ENCODE results near the gene CLIC5.

Gene CLIC5

DNA sequence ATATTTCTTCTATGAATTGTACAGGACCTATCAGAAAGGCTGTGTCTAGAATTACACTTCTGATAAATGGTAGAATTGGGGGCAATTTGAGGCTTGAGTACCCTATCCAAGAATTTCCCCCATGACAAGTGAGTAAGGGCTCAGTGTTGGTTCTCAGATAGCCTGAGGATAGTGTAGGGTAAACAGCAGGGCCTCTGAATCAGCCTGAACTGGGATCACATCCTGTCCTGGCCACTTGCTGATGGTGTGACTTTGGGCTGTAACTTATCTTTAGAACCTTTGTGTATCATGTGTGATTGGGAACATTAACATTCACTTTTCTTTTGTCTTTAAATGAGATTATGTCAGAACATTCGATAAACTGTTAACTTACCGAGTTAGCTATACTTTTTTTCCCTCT, 151.0 kb downstream of the CLIC5 start:
- Histone ChIP-seq H3K9me3 (ENCODE audit: control insufficient read depth in 2 of 2, low read length in 2 of 2) (no peaks in the 10 kb centered on the region), H3K9ac (ENCODE audit: low read depth in 1 of 2, low read length in 2 of 2) (no peak overlapping the region), H3K36me3 (ENCODE audit: control insufficient read depth in 2 of 2, insufficient read depth in 2 of 2, low read length in 2 of 2) (no peaks in the 10 kb centered on the region), H3K4me3 (ENCODE audit: low read length in 2 of 2) (no peak overlapping the region), H3K27me3 (ENCODE audit: control insufficient read depth in 2 of 2, insufficient read depth in 2 of 2, low read length in 2 of 2) (no peaks in the 10 kb centered on the region), H3K4me1 (ENCODE audit: control insufficient read depth in 2 of 2, insufficient read depth in 2 of 2, low read length in 2 of 2) (no peaks in the 10 kb centered on the region), H3K27ac (ENCODE audit: low read depth in 2 of 2, low read length in 2 of 2) (no peak overlapping the region)

DNA sequence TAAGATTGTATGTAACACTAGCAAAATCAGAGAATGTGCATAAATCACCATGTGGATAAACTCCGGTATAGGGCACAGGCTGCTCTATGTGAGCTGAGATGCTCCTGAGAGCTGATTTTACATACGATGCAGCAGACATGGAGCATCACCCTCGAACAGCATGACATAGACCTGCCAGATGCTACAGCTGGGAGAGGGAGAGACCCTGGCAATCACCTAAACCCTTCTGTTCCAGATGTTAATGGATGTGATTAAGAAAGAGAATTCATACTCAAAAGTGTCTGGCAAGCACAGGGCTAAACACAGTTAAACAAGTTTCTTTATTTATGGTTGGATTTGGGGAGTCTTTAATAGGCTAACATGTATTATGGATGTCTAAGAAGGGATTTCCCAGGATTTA, 157.0 kb downstream of the CLIC5 start:
- Histone ChIP-seq H3K9ac (ENCODE audit: low read depth in 1 of 2, low read length in 2 of 2) (no peak overlapping the region), H3K4me3 (ENCODE audit: low read length in 2 of 2) (no peak overlapping the region), H3K36me3 (ENCODE audit: control insufficient read depth in 2 of 2, insufficient read depth in 2 of 2, low read length in 2 of 2) (no peaks in the 10 kb centered on the region), H3K27ac (ENCODE audit: low read depth in 2 of 2, low read length in 2 of 2) (no peak overlapping the region), H3K4me1 (ENCODE audit: control insufficient read depth in 2 of 2, insufficient read depth in 2 of 2, low read length in 2 of 2) (no peaks in the 10 kb centered on the region), H3K9me3 (ENCODE audit: control insufficient read depth in 2 of 2, low read length in 2 of 2) (no peaks in the 10 kb centered on the region), H3K27me3 (ENCODE audit: control insufficient read depth in 2 of 2, insufficient read depth in 2 of 2, low read length in 2 of 2) (no peaks in the 10 kb centered on the region)

DNA sequence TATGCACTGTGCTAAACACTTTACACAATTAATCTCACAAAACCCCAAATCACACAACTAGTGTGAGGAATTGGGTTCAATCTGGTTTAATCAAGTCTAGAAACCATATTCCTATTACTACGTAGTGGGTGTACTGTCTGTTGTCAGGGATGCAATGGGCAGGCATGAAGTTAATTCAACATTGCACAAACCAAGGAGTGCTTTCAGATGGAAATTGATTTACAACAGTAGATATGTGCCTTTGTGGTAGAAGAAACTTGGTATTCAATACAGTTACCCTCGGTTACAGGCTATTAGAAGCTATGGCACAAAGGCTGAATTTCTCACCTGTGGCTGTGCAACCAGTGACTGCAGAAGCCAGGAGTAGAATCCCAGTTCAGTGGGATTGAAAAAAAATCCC, 157.8 kb downstream of the CLIC5 start:
- Histone ChIP-seq H3K4me1 (ENCODE audit: control insufficient read depth in 2 of 2, insufficient read depth in 2 of 2, low read length in 2 of 2) (no peaks in the 10 kb centered on the region), H3K4me3 (ENCODE audit: low read length in 2 of 2) (no peak overlapping the region), H3K36me3 (ENCODE audit: control insufficient read depth in 2 of 2, insufficient read depth in 2 of 2, low read length in 2 of 2) (no peaks in the 10 kb centered on the region), H3K27ac (ENCODE audit: low read depth in 2 of 2, low read length in 2 of 2) (no peak overlapping the region), H3K9me3 (ENCODE audit: control insufficient read depth in 2 of 2, low read length in 2 of 2) (no peaks in the 10 kb centered on the region), H3K9ac (ENCODE audit: low read depth in 1 of 2, low read length in 2 of 2) (no peak overlapping the region), H3K27me3 (ENCODE audit: control insufficient read depth in 2 of 2, insufficient read depth in 2 of 2, low read length in 2 of 2) (peaks cover 0 to 3% of the 10 kb centered on the region in 2 donors)

DNA sequence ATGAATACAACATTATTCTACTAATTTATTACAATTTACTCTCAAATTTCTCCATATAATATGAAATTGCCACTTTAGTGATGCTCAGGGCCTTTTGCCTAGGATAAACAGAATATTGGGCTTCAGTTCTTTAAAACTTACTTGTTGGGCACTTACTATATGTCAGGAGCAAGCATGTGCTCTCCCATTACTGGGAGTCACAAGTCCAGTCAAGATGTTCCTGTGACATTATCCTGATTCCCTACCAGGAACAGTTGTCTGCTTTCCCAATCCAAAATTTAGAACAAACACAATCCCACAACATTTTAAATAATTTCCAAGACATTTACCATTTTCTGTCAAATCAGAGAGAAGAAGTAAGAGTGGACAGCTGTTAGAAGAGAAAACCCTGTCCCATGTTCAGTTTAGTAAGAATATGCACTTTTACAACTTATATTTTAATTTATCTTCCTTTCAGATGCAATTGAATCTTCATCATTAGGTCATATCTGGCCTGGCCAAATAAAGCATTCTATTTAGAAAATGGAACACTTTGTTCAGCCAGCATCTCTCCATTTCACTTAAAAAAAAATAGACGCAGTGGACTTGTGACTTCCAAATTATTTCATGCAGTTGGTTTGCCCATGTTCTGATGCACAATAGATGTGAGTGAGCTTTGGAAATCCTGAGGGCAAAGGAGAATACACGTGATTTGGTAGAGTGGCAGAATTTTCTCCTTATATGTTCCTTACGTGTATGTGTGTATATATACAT, 159.8 kb downstream of the CLIC5 start:
- Histone ChIP-seq H3K27ac (ENCODE audit: low read depth in 2 of 2, low read length in 2 of 2) (no peak overlapping the region), H3K4me1 (ENCODE audit: control insufficient read depth in 2 of 2, insufficient read depth in 2 of 2, low read length in 2 of 2) (no peaks in the 10 kb centered on the region), H3K4me3 (ENCODE audit: low read length in 2 of 2) (no peak overlapping the region)

DNA sequence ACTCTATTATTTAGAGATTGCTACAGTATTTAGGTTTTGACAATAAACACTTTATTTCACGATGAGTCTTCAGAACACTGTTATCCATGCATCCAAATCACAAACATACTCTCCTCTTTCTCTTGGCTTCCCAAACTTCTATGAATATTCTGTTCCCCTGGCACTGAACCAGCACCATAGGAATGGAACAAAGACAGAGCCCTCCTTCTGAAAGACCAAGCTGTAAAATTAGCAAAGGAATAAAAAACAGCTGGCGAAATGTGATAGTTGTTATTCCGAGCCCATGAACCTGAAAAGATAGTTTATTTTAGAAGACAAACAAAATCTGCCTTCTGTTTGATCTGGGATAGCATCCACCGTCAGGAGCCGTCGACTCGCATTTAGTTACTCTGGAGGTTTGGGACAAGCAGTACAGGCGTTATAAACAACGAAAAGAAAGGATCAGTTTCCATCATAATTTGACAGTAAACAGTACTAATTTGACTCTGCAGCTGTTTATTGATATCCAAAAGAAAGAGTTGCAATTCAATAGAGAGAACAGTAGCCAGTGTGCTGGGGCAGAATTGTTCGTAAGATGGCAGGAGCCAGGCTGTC, 161.4 kb downstream of the CLIC5 start:
- peaks cover 0 to 3% of the 10 kb centered on the region in 2 donors for H3K27me3 ChIP-seq (ENCODE audit: control insufficient read depth in 2 of 2, insufficient read depth in 2 of 2, low read length in 2 of 2)
- H3K27ac ChIP-seq (ENCODE audit: low read depth in 2 of 2, low read length in 2 of 2) = no peak overlapping the region
- H3K36me3 ChIP-seq (ENCODE audit: control insufficient read depth in 2 of 2, insufficient read depth in 2 of 2, low read length in 2 of 2) = no peaks in the 10 kb centered on the region
- H3K4me1 ChIP-seq (ENCODE audit: control insufficient read depth in 2 of 2, insufficient read depth in 2 of 2, low read length in 2 of 2) = no peaks in the 10 kb centered on the region
- no peak overlapping the region for H3K9ac ChIP-seq (ENCODE audit: low read depth in 1 of 2, low read length in 2 of 2)
- H3K4me3 ChIP-seq (ENCODE audit: low read length in 2 of 2) = no peak overlapping the region
- H3K9me3 ChIP-seq (ENCODE audit: control insufficient read depth in 2 of 2, low read length in 2 of 2) = no peaks in the 10 kb centered on the region

More for the DNA sequence above, 159.8 kb downstream of the CLIC5 start:
- no peaks in the 10 kb centered on the region for H3K36me3 ChIP-seq (ENCODE audit: control insufficient read depth in 2 of 2, insufficient read depth in 2 of 2, low read length in 2 of 2)
- H3K9ac ChIP-seq (ENCODE audit: low read depth in 1 of 2, low read length in 2 of 2) = no peak overlapping the region
- no peaks in the 10 kb centered on the region for H3K9me3 ChIP-seq (ENCODE audit: control insufficient read depth in 2 of 2, low read length in 2 of 2)
- H3K27me3 ChIP-seq (ENCODE audit: control insufficient read depth in 2 of 2, insufficient read depth in 2 of 2, low read length in 2 of 2) = peaks cover 0 to 3% of the 10 kb centered on the region in 2 donors

DNA sequence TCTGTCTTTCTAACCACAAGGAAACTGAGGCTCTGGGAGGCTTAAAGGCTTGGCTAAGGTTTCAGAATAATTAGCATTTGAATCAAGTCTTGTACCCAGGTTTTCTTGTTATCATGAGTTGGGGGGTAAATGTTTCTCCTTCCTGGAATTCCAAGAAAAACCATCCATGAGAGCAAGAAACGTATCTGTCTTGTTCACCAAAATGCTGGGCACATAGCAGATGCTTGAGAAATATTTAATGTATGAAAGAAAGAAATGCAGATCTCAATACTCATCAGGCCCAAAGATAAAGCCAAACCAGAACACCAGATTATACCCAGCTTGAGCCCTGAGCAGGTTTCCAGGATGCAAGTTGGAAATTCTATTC, 164.6 kb downstream of the CLIC5 start:
- no peak overlapping the region for H3K9ac ChIP-seq (ENCODE audit: low read depth in 1 of 2, low read length in 2 of 2)
- no peaks in the 10 kb centered on the region for H3K36me3 ChIP-seq (ENCODE audit: control insufficient read depth in 2 of 2, insufficient read depth in 2 of 2, low read length in 2 of 2)
- H3K9me3 ChIP-seq (ENCODE audit: control insufficient read depth in 2 of 2, low read length in 2 of 2) = no peaks in the 10 kb centered on the region
- H3K27ac ChIP-seq (ENCODE audit: low read depth in 2 of 2, low read length in 2 of 2) = no peak overlapping the region
- peaks cover 0 to 3% of the 10 kb centered on the region in 2 donors for H3K27me3 ChIP-seq (ENCODE audit: control insufficient read depth in 2 of 2, insufficient read depth in 2 of 2, low read length in 2 of 2)
- no peaks in the 10 kb centered on the region for H3K4me1 ChIP-seq (ENCODE audit: control insufficient read depth in 2 of 2, insufficient read depth in 2 of 2, low read length in 2 of 2)
- H3K4me3 ChIP-seq (ENCODE audit: low read length in 2 of 2) = no peak overlapping the region

DNA sequence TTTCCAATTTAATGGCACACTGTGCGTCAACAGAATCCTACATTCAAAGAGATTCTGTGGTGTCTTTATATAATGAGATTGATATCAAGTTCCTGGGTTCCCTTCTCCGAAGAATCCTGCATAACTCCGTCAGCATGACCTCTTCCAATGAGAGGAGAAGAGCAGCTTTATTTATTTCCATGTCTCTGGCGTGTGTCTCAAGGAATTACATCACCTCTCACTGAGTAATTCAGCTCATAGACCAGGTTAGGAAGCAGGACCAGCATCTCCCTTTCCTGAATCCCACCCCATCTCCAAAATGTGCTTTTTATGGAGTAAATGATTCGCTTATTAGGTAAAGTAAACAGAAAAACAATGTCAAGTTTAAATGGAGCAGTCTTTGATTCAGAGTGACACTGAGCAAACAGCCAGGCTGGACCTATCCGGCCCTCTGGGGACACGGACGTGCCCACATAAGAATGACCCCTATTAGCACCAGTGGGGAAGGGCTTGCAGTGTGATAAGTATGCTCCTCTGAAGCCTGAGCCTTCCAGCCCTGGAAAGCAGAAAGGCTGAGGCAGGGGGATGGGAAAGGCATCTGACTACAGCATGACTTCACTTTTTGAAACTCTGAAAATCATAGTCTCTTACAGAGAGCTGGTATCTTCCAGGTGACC, 165.2 kb downstream of the CLIC5 start:
- Histone ChIP-seq H3K4me3 (ENCODE audit: low read length in 2 of 2) (no peak overlapping the region), H3K4me1 (ENCODE audit: control insufficient read depth in 2 of 2, insufficient read depth in 2 of 2, low read length in 2 of 2) (no peaks in the 10 kb centered on the region), H3K9ac (ENCODE audit: low read depth in 1 of 2, low read length in 2 of 2) (no peak overlapping the region), H3K27me3 (ENCODE audit: control insufficient read depth in 2 of 2, insufficient read depth in 2 of 2, low read length in 2 of 2) (peaks cover 0 to 3% of the 10 kb centered on the region in 2 donors), H3K27ac (ENCODE audit: low read depth in 2 of 2, low read length in 2 of 2) (no peak overlapping the region), H3K36me3 (ENCODE audit: control insufficient read depth in 2 of 2, insufficient read depth in 2 of 2, low read length in 2 of 2) (no peaks in the 10 kb centered on the region), H3K9me3 (ENCODE audit: control insufficient read depth in 2 of 2, low read length in 2 of 2) (no peaks in the 10 kb centered on the region)

DNA sequence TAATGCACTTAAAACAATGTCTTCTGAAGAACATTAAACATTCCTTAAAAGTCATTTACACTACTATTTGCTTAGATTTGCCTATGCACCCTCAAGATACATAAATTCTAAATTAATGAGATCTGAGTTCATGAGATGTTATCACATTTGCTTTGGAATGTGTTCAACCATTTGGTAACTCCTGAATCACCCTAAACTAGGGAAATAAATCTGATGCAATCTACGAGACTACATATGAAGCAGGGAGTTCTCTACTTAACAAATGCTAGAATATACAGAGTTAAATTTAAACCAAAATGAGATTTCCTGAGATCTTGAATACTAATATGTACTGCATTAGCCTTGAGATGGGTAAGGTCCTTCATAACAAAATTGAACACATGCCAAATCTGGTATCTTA, 170.1 kb downstream of the CLIC5 start:
- H3K4me3 ChIP-seq (ENCODE audit: low read length in 2 of 2) = no peak overlapping the region
- H3K27ac ChIP-seq (ENCODE audit: low read depth in 2 of 2, low read length in 2 of 2) = no peak overlapping the region
- H3K9me3 ChIP-seq (ENCODE audit: control insufficient read depth in 2 of 2, low read length in 2 of 2) = no peaks in the 10 kb centered on the region
- no peaks in the 10 kb centered on the region for H3K4me1 ChIP-seq (ENCODE audit: control insufficient read depth in 2 of 2, insufficient read depth in 2 of 2, low read length in 2 of 2)
- H3K9ac ChIP-seq (ENCODE audit: low read depth in 1 of 2, low read length in 2 of 2) = no peak overlapping the region
- no peaks in the 10 kb centered on the region for H3K27me3 ChIP-seq (ENCODE audit: control insufficient read depth in 2 of 2, insufficient read depth in 2 of 2, low read length in 2 of 2)
- no peaks in the 10 kb centered on the region for H3K36me3 ChIP-seq (ENCODE audit: control insufficient read depth in 2 of 2, insufficient read depth in 2 of 2, low read length in 2 of 2)

DNA sequence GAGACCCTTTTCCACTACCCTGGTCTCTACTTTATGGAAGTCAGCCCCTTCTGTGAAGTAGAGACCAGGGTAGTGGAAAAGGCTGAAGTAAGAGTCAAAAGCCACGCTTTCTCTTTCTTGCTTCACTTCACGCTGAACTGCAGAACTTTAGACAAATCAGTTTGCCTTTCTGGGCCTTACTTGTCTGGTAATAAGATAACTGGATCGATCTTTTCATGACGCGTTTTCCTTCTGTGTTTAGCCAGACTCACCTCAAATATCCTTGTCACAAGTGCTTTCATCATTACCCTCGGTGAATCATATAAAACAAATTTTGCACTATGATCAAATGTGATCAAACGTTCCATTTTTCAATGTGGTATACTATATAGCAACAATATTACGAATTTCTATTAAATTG, 170.7 kb downstream of the CLIC5 start:
- Histone ChIP-seq H3K9ac (ENCODE audit: low read depth in 1 of 2, low read length in 2 of 2) (no peak overlapping the region), H3K27ac (ENCODE audit: low read depth in 2 of 2, low read length in 2 of 2) (no peak overlapping the region), H3K4me1 (ENCODE audit: control insufficient read depth in 2 of 2, insufficient read depth in 2 of 2, low read length in 2 of 2) (no peaks in the 10 kb centered on the region), H3K4me3 (ENCODE audit: low read length in 2 of 2) (no peak overlapping the region), H3K36me3 (ENCODE audit: control insufficient read depth in 2 of 2, insufficient read depth in 2 of 2, low read length in 2 of 2) (no peaks in the 10 kb centered on the region), H3K9me3 (ENCODE audit: control insufficient read depth in 2 of 2, low read length in 2 of 2) (no peaks in the 10 kb centered on the region), H3K27me3 (ENCODE audit: control insufficient read depth in 2 of 2, insufficient read depth in 2 of 2, low read length in 2 of 2) (no peaks in the 10 kb centered on the region)

DNA sequence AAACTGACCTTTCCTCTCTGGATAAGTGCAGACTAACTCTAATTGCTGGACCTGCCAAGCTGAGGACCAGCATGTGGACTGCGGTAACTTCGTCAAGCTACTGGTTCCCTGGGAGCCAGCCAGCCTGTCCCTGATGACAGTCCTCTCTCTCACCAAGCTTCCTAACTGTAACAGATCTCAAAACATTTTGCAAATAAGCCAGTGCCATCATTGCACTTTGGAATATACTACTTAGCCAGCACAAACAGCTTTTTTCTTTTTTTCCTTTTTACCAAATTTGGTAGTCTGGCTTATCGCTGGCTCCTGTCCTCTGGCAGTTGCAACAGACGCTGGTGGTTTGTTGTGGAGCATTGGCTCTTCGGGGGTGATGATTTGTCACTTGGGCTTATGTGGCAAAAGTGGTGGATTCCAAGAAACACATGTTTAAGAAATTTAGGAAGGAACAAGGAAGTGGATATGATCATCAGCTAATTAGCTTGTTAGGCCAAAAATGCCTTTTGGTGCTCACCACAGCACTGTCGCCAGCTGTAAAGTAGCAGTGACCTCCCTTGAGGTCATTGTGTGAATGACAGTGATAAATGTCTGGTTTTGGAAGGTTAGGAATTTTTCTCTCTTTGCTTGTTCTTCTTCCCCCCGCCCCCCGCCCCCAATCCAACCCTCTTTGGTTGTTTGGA, 171.7 kb downstream of the CLIC5 start:
- Histone ChIP-seq H3K36me3 (ENCODE audit: control insufficient read depth in 2 of 2, insufficient read depth in 2 of 2, low read length in 2 of 2) (no peaks in the 10 kb centered on the region), H3K27me3 (ENCODE audit: control insufficient read depth in 2 of 2, insufficient read depth in 2 of 2, low read length in 2 of 2) (no peaks in the 10 kb centered on the region), H3K27ac (ENCODE audit: low read depth in 2 of 2, low read length in 2 of 2) (no peak overlapping the region), H3K9ac (ENCODE audit: low read depth in 1 of 2, low read length in 2 of 2) (no peak overlapping the region), H3K9me3 (ENCODE audit: control insufficient read depth in 2 of 2, low read length in 2 of 2) (no peaks in the 10 kb centered on the region), H3K4me3 (ENCODE audit: low read length in 2 of 2) (no peak overlapping the region), H3K4me1 (ENCODE audit: control insufficient read depth in 2 of 2, insufficient read depth in 2 of 2, low read length in 2 of 2) (no peaks in the 10 kb centered on the region)

All from mucosa of rectum (tissue), 2 donors.